Retinal pigment epithelial cell (primary cell): Measurements from ENCODE around the gene GNG7.
"Not testable (repeated sequence)": the region's sequence is repeated elsewhere in the genome, so short reads cannot be mapped to it uniquely, and the experiment has no call there.

Experiments used
- DNase-seq: peaks from one replicate; pipeline ENCODE4 v3.0.0-alpha.2; 2010; ENCODE audit warnings: low read depth
- H3K4me3 ChIP-seq: 2 replicates; pipeline ENCODE4 v1.5.1; 2011; ENCODE audit warnings: mild to moderate bottlenecking, low read length, control low read depth, moderate library complexity
- TF ChIP-seq, protein P1 (sequence below): conservative IDR thresholded peaks from 2 replicates; pipeline ENCODE4 v1.5.1; 2011; ENCODE audit warnings: low read depth, low read length, control low read depth, inconsistent platforms

The GNG7 gene

GRCh38 chr19:2533072-2533425, 169.4 kb downstream of the GNG7 start:
- H3K4me3 ChIP-seq = no peak overlapping the region
- no peak for DNase-seq
- TF ChIP-seq, protein P1, sequence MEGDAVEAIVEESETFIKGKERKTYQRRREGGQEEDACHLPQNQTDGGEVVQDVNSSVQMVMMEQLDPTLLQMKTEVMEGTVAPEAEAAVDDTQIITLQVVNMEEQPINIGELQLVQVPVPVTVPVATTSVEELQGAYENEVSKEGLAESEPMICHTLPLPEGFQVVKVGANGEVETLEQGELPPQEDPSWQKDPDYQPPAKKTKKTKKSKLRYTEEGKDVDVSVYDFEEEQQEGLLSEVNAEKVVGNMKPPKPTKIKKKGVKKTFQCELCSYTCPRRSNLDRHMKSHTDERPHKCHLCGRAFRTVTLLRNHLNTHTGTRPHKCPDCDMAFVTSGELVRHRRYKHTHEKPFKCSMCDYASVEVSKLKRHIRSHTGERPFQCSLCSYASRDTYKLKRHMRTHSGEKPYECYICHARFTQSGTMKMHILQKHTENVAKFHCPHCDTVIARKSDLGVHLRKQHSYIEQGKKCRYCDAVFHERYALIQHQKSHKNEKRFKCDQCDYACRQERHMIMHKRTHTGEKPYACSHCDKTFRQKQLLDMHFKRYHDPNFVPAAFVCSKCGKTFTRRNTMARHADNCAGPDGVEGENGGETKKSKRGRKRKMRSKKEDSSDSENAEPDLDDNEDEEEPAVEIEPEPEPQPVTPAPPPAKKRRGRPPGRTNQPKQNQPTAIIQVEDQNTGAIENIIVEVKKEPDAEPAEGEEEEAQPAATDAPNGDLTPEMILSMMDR = no peak

DNA sequence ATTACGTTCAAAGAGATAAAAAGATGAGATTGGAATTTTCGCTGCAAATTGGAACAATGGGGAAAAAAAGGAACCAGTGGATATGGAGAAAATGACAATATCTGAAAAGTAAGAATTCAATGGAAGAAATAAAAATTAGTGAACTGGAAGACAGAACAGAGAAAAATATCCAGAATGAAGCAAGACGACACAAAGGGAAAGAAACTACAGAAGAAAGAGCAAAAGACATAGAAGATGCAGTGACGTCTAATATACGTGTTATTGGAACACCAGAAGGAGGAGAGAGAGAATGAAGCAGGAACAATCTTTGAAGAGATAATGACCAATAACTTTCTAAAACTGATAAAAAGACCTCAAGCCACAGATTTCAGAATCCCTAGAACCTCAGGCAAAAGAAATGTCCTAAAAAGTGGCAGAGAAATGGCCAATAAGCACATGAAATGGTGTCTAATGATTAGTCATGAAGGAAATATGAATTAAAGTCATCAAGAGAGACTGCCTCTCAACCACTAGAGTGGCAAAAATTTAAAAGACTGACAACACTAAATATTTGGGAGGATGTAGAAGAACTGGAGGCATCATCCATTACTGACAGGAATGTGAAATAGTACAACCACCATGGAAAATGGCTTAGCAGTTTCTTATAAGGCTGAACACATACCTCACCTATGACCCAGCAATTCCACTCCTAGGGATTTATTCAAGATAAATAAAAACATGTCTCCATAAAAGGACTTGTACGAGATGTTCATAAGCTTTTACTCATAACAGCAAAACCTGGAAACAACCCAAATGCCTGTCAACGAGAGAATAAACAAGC, 170.0 kb downstream of the GNG7 start:
- no peak overlapping the region for H3K4me3 ChIP-seq
- peak; percentile 99 for DNase-seq
- TF ChIP-seq, protein P1 = no peak

DNA sequence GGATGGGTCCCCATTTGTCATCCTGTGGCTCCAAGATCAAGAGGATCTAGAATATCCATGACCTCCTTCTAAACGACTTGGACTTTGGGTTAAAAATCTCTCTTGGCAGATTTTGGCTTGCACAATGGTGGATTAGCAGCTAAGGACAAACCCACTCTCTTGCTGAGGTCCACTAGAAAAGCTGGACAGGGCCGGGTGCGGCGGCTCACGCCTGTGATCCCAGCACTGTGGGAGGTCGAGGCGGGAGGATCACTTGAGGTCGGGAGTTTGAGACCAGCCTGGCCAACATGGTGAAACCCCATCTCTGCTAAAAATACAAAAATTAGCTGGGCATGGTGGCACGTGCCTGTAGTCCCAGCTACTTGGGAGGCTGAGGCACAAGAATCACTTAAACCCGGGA, 172.6 kb downstream of the GNG7 start:
- not testable (repeated sequence) for DNase-seq

DNA sequence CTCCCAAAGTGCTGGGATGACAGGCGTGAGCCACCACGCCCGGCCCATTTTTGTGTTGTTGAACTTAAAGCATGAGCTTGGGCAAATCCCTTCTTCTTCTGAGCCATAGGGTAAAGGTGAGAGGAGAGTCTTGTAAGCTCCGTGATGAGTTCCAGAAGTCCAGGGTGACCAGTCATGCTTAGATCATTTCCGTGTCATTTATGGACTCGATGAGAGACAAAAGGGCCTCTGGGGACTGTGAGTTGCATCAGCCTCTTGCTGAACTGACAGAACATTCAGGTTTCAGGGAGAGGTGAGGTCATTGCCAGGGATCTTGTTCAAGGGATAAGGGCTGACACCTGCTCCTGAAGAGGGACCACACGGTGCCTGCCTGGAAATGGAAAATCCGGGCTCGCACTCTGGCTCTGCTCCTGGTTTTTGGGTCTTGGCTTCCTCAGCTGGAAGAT, 173.0 kb downstream of the GNG7 start:
- no peak overlapping the region for H3K4me3 ChIP-seq
- TF ChIP-seq, protein P1 = no peak
- DNase-seq = no peak

More for the DNA sequence above, 172.6 kb downstream of the GNG7 start:
- H3K4me3 ChIP-seq = not testable (repeated sequence)

GRCh38 chr19:2528675-2529101, 173.8 kb downstream of the GNG7 start:
- TF ChIP-seq, protein P1 = no peak
- H3K4me3 ChIP-seq = no peak overlapping the region
- DNase-seq = no peak

- TF ChIP-seq, protein P1 = no peak
- no peak for DNase-seq
- H3K4me3 ChIP-seq = no peak overlapping the region
These were observed 174.8 kb downstream of the GNG7 start for GRCh38 chr19:2527686-2528085.

GRCh38 chr19:2527171-2527570, 175.3 kb downstream of the GNG7 start:
- TF ChIP-seq, protein P1 = no peak
- no peak for DNase-seq
- no peak overlapping the region for H3K4me3 ChIP-seq
